Vagina (tissue), 2 donors: ENCODE data around the gene PGC.

Source experiments
- POLR2A ChIP-seq, 2 donors: fragments of 450-650 bp; IDR thresholded peaks; one replicate each; pipeline ENCODE4 v1.6.1; 2017; ENCODE audit warnings: antibody characterized with exemption in 2 of 2, mild to moderate bottlenecking in 2 of 2, moderate library complexity in 2 of 2
- POLR2AphosphoS5 ChIP-seq, 2 donors: sonication (generic); formaldehyde crosslinking; IDR thresholded peaks; one replicate each; pipeline ENCODE4 v1.9.0; 2017; ENCODE audit warnings: antibody characterized with exemption in 2 of 2, mild to moderate bottlenecking in 2 of 2, low read depth in 1 of 2; ENCODE audit not compliant: insufficient read depth in 1 of 2
- TF ChIP-seq, protein P1 (sequence below), 3 experiments: fragments of 450-650 bp in 2 of 3; fragments of 200-600 bp in 1 of 3; sonication (generic) in 1 of 3; IDR thresholded peaks; one replicate each; pipeline ENCODE4 v1.5.1; 2017 to 2019; ENCODE audit warnings: antibody characterized with exemption in 3 of 3, mild to moderate bottlenecking in 2 of 3, moderate library complexity in 2 of 3

DNA sequence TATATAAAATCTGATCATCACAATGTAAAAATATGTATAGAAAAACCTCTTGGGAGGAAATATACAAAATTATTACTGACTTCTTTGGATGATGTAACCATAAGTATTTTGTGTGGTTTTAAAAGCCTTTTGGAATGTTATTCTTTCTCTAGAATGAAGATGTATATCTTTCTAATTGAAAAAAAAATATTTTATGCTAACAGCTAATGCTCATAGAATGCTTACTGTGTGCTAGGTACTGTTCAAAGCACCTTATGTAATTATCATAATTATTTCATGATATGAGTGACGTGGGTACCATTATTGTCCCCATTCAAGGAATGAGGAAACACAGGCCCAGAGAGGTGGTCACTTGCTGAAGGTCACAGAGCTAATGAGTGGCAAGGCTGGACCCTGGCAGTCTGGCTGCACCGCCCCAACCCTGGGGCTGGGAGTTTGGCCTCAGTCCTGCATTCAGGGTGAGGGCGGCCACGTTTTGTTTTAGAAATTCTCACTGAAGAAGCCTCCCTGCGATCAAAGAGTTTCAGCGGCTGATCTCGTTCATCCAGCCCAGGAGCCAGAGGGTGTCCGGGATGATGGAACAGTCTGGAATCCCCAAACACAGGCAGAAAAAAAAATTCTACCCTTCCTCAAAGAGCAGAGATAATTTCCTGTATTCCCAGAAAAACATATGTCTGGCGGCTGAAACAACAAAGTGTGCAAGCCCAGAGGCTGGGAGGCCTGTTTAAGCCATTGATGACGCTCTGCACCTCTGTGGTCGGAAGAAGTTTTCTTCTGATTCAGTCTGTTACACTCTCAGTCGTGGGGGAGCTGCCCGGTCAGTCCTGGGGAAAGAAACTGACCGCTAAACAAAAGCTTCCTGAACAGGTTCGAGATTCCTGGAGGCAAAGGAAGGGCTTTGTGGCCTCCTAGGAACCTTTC is 49.1 kb downstream of the PGC start:
- TF ChIP-seq, protein P1, sequence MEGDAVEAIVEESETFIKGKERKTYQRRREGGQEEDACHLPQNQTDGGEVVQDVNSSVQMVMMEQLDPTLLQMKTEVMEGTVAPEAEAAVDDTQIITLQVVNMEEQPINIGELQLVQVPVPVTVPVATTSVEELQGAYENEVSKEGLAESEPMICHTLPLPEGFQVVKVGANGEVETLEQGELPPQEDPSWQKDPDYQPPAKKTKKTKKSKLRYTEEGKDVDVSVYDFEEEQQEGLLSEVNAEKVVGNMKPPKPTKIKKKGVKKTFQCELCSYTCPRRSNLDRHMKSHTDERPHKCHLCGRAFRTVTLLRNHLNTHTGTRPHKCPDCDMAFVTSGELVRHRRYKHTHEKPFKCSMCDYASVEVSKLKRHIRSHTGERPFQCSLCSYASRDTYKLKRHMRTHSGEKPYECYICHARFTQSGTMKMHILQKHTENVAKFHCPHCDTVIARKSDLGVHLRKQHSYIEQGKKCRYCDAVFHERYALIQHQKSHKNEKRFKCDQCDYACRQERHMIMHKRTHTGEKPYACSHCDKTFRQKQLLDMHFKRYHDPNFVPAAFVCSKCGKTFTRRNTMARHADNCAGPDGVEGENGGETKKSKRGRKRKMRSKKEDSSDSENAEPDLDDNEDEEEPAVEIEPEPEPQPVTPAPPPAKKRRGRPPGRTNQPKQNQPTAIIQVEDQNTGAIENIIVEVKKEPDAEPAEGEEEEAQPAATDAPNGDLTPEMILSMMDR (IDR thresholded peaks at IDR 0.05): no peak
- TF ChIP-seq POLR2AphosphoS5 (IDR thresholded peaks at IDR 0.05; ENCODE audit: insufficient read depth in 1 of 2, low read depth in 1 of 2) (no peak), POLR2A (IDR thresholded peaks at IDR 0.05) (no peak)
